IMR-90 (cell line): ENCODE measurements around the gene C12orf57. TPM values are rescaled to one million over a fixed set of nuclear protein-coding genes. Genes with fewer than 3 reads are reported as not detected.

Source experiments
- ATAC-seq: fragments of 200-7000 bp; cut with Tn5 transposase; 2 replicates; pipeline ENCODE4 v1.9.1; 2020; ENCODE audit warnings: low read depth, mild to moderate bottlenecking, moderate library complexity
- BruUV-seq: library from RNA; stranded (reverse); fragments of 400-500 nt; replicated peaks from 2 replicates; lab custom pipeline; 2021; lab: Mats Ljungman, UMichigan
- CTCF ChIA-PET: fragments of 300-600 bp; formaldehyde crosslinking; extraction: SDS; loops from one replicate; lab custom pipeline; 2021; ENCODE audit warnings: antibody characterized with exemption; lab: Yijun Ruan, JAX
- POLR2A ChIA-PET: fragments of 300-600 bp; sonication (Branson Sonifier 250); formaldehyde crosslinking; loops from one replicate; lab custom pipeline; 2022; ENCODE audit warnings: antibody characterized with exemption; ENCODE audit not compliant: unreplicated experiment; lab: Charles Lee
- DNase-seq: peaks from one replicate; pipeline ENCODE4 v3.0.0; 2013
- H2AFZ ChIP-seq: replicated peaks from 2 replicates; pipeline ENCODE3; 2013; ENCODE audit warnings: low read length, mild to moderate bottlenecking; ENCODE audit not compliant: poor library complexity
- H2AK5ac ChIP-seq: 2 replicates; pipeline ENCODE4 v1.6.1; 2013; ENCODE audit warnings: low read depth, low read length, inconsistent platforms
- H2AK9ac ChIP-seq: replicated peaks from 2 replicates; pipeline ENCODE3; 2013; ENCODE audit warnings: mild to moderate bottlenecking, low read depth, low read length, moderate library complexity; ENCODE audit not compliant: poor library complexity
- H2BK120ac ChIP-seq: 2 replicates; pipeline ENCODE4 v1.6.1; 2013; ENCODE audit warnings: low read depth, low read length, inconsistent platforms
- H2BK15ac ChIP-seq: 3 replicates; pipeline ENCODE4 v1.6.1; 2013; ENCODE audit warnings: low read depth, low read length, inconsistent platforms
- H2BK20ac ChIP-seq: 2 replicates; pipeline ENCODE4 v1.6.1; 2013; ENCODE audit warnings: low read depth, mild to moderate bottlenecking, inconsistent platforms, low read length, moderate library complexity
- H2BK5ac ChIP-seq: 2 replicates; pipeline ENCODE4 v1.6.1; 2013; ENCODE audit warnings: mild to moderate bottlenecking, low read depth, low read length, inconsistent platforms; ENCODE audit not compliant: poor library complexity, severe bottlenecking
- H3K14ac ChIP-seq: replicated peaks from 2 replicates; pipeline ENCODE4 v1.6.1; 2013; ENCODE audit warnings: low read depth, low read length, inconsistent platforms
- H3K18ac ChIP-seq: 2 replicates; pipeline ENCODE4 v1.6.1; 2013; ENCODE audit warnings: low read depth, low read length, control low read depth
- H3K23ac ChIP-seq: 2 replicates; pipeline ENCODE4 v1.6.1; 2013; ENCODE audit warnings: low read depth, low read length, inconsistent platforms
- H3K27ac ChIP-seq: 2 replicates; pipeline ENCODE4 v1.5.1; 2013; ENCODE audit warnings: mild to moderate bottlenecking, control low read depth, low read length; ENCODE audit not compliant: insufficient read depth
- H3K27me3 ChIP-seq: 2 replicates; pipeline ENCODE4 v1.6.1; 2013; ENCODE audit warnings: low read length; ENCODE audit not compliant: control insufficient read depth, insufficient read depth
- H3K36me3 ChIP-seq: 2 replicates; pipeline ENCODE4 v1.6.1; 2013; ENCODE audit warnings: low read length, mixed read lengths; ENCODE audit not compliant: control insufficient read depth, insufficient read depth
- H3K4ac ChIP-seq: 2 replicates; pipeline ENCODE4 v1.6.1; 2013; ENCODE audit warnings: low read depth, low read length, inconsistent platforms
- H3K4me1 ChIP-seq: 2 replicates; pipeline ENCODE4 v1.6.1; 2013; ENCODE audit warnings: low read length, mixed read lengths; ENCODE audit not compliant: control insufficient read depth, insufficient read depth
- H3K4me2 ChIP-seq: 2 replicates; pipeline ENCODE4 v1.6.1; 2013; ENCODE audit warnings: low read depth, mild to moderate bottlenecking, control low read depth, low read length, moderate library complexity
- H3K4me3 ChIP-seq: 2 replicates; pipeline ENCODE4 v1.5.1; 2013; ENCODE audit warnings: low read depth, mild to moderate bottlenecking, control low read depth, low read length, moderate library complexity; ENCODE audit not compliant: insufficient read depth
- H3K56ac ChIP-seq: 2 replicates; pipeline ENCODE4 v1.6.1; 2013; ENCODE audit warnings: low read length, inconsistent platforms; ENCODE audit not compliant: insufficient read depth; ENCODE audit errors: extremely low read depth
- H3K79me1 ChIP-seq, 2 experiments: 2 replicates each; pipeline ENCODE4 v1.6.1; 2013; ENCODE audit warnings: low read length in 2 of 2, inconsistent platforms in 1 of 2, low read depth in 1 of 2
- H3K9ac ChIP-seq: 2 replicates; pipeline ENCODE4 v1.6.1; 2013; ENCODE audit warnings: low read depth, low read length, control low read depth
- H3K9me1 ChIP-seq: 2 replicates; pipeline ENCODE4 v1.6.1; 2013; ENCODE audit warnings: low read length, inconsistent platforms; ENCODE audit not compliant: insufficient read depth
- H3K9me3 ChIP-seq: 2 replicates; pipeline ENCODE4 v1.6.1; 2013; ENCODE audit warnings: low read length; ENCODE audit not compliant: control insufficient read depth, insufficient read depth
- H4K20me1 ChIP-seq: 2 replicates; pipeline ENCODE4 v1.6.1; 2013; ENCODE audit warnings: low read length, inconsistent platforms; ENCODE audit not compliant: insufficient read depth
- H4K5ac ChIP-seq: 2 replicates; pipeline ENCODE4 v1.6.1; 2013; ENCODE audit warnings: mild to moderate bottlenecking, low read depth, low read length, control low read depth
- H4K8ac ChIP-seq, 2 experiments: 2 replicates each; pipeline ENCODE4 v1.6.1; 2013; ENCODE audit warnings: low read depth in 2 of 2, low read length in 2 of 2, control low read depth in 1 of 2, inconsistent platforms in 1 of 2
- H4K91ac ChIP-seq: 2 replicates; pipeline ENCODE4 v1.6.1; 2013; ENCODE audit warnings: low read depth, low read length, inconsistent platforms; ENCODE audit not compliant: insufficient read depth
- BHLHE40 ChIP-seq: fragments of 150-350 bp; IDR thresholded peaks from 2 replicates; pipeline ENCODE4 v1.6.1; 2016; ENCODE audit warnings: mild to moderate bottlenecking, low read depth, low read length
- CHD1 ChIP-seq: IDR thresholded peaks from 2 replicates; pipeline ENCODE4 v1.6.1; 2012; ENCODE audit warnings: low read depth, low read length, improper control_type of control experiment
- MXI1 ChIP-seq: IDR thresholded peaks from 2 replicates; pipeline ENCODE4 v1.6.1; 2012; ENCODE audit warnings: low read depth, mild to moderate bottlenecking, low read length, moderate library complexity, borderline replicate concordance
- NFE2L2 ChIP-seq: fragments of 150-350 bp; IDR thresholded peaks from 2 replicates; pipeline ENCODE4 v1.6.1; 2016; ENCODE audit warnings: low read depth, mild to moderate bottlenecking, low read length
- POLR2A ChIP-seq: IDR thresholded peaks from 2 replicates; pipeline ENCODE4 v1.6.1; 2012; ENCODE audit warnings: mild to moderate bottlenecking, low read depth, low read length
- RAD21 ChIP-seq: IDR thresholded peaks from 2 replicates; pipeline ENCODE4 v1.6.1; 2012; ENCODE audit warnings: low read length, improper control_type of control experiment
- RCOR1 ChIP-seq: IDR thresholded peaks from 2 replicates; pipeline ENCODE4 v1.6.1; 2012; ENCODE audit warnings: mild to moderate bottlenecking, low read length, improper control_type of control experiment; ENCODE audit not compliant: insufficient replicate concordance
- USF2 ChIP-seq: fragments of 150-350 bp; IDR thresholded peaks from 2 replicates; pipeline ENCODE4 v1.6.1; 2017; ENCODE audit warnings: mild to moderate bottlenecking, antibody characterized with exemption, low read length, low read depth
- WGBS, 2 experiments: methylation state at CpG; one replicate each; pipeline versions ENCODE4 v1.1.5 to v1.1.7; 2013; ENCODE audit warnings: missing lambda C conversion rate in 2 of 2; ENCODE audit not compliant: insufficient read length in 1 of 2; ENCODE audit errors: extremely low coverage in 2 of 2; 5-methylcytosine and 5-hydroxymethylcytosine counted together
- dilution Hi-C: fragments of 300-500 bp; cut with HindIII; formaldehyde crosslinking; loops from one replicate; pipeline ENCODE4 v1.14.3; 2018; ENCODE audit warnings: low sequenced_read_pairs; ENCODE audit not compliant: unreplicated experiment
- in situ Hi-C: fragments of 300-500 bp; cut with MboI; formaldehyde crosslinking; loops from 3 replicates; pipeline ENCODE4 v1.14.3; 2019; ENCODE audit warnings: low sequenced_read_pairs, inconsistent platforms, mixed read lengths
- intact Hi-C: fragments of 100-400 bp; cut with micrococcal nuclease; formaldehyde crosslinking; loops from 2 replicates; pipeline ENCODE4 v1.10.0; 2022
- polyA plus RNA-seq, 3 experiments: library from polyadenylated mRNA; depleted of rRNA; stranded (reverse); fragments of >200 nt; gene quantifications; 2 replicates each; pipeline ENCODE4 v1.2.3, GENCODE V29; 2012; ENCODE audit warnings: low replicate concordance in 1 of 3
- total RNA-seq: library from RNA; depleted of rRNA; stranded (reverse); fragments of >200 nt; gene quantifications from 2 replicates; pipeline ENCODE4 v1.2.3, GENCODE V29; 2012

Gene C12orf57
- total and polyA plus RNA-seq, 2 of the 4 experiments (the other 2 are of a cell fraction) = 238 to 530 TPM

GRCh38 chr12:6899837-6900519 is 43.8 kb upstream of the C12orf57 start:
- H2BK20ac ChIP-seq = no peak overlapping the region
- peaks cover 3% of the 10 kb centered on the region for H3K4me1 ChIP-seq
- H2BK15ac ChIP-seq = no peak overlapping the region
- H3K4me2 ChIP-seq = no peak overlapping the region
- H2AK9ac ChIP-seq = no peak overlapping the region
- no peak overlapping the region for H4K5ac ChIP-seq
- H3K14ac ChIP-seq = no peak overlapping the region
- H3K4me3 ChIP-seq = no peak overlapping the region
- H3K9me1 ChIP-seq = no peaks in the 10 kb centered on the region; the same call in 1 of the 2 replicates
- no peaks in the 10 kb centered on the region for H3K27me3 ChIP-seq
- CTCF ChIA-PET = interaction anchor here (0.7 kb wide), 1 partner anchor 27 kb away, joined by 3 read pairs; the partner anchor contains the start of gene SPSB2
- no peak overlapping the region for H3K9ac ChIP-seq
- TF ChIP-seq MXI1 (no peak), BHLHE40 (no peak), NFE2L2 (no peak), RAD21 (no peak), USF2 (no peak), RCOR1 (no peak), CHD1 (no peak), POLR2A (no peak)
- H3K23ac ChIP-seq = no peak overlapping the region
- no peak overlapping the region for H2BK120ac ChIP-seq
- H4K8ac ChIP-seq = no peak overlapping the region
- no peak overlapping the region for H2AK5ac ChIP-seq
- H2BK5ac ChIP-seq = no peak overlapping the region
- H4K20me1 ChIP-seq = no peaks in the 10 kb centered on the region
- ATAC-seq = no peak
- no peak overlapping the region for H4K91ac ChIP-seq
- no peak overlapping the region for H3K56ac ChIP-seq
- in situ Hi-C loops (no loop called here), intact Hi-C loops (no loop called here), dilution Hi-C loops (no loop called here)
- H2AFZ ChIP-seq = no peak overlapping the region
- H3K9me3 ChIP-seq = no peaks in the 10 kb centered on the region
- H3K79me1 ChIP-seq = no peaks in the 10 kb centered on the region; a peak in 1 of 4 replicates
- H3K4ac ChIP-seq = no peak overlapping the region
- no peaks in the 10 kb centered on the region for H3K36me3 ChIP-seq
- WGBS, 2 experiments = 60% methylated on average over 1 of the region's 10 CpGs; no CpG with 5 or more reads in 1 of the 2 experiments
- POLR2A ChIA-PET = no interaction called here
- H3K18ac ChIP-seq = no peak overlapping the region
- no peak overlapping the region for H3K27ac ChIP-seq
- peak; percentile 38 for DNase-seq
- BruUV-seq = no TSS peak
